Measurements from ENCODE around the gene POSTN.
"Not testable (repeated sequence)": the region's sequence is repeated elsewhere in the genome, so short reads cannot be mapped to it uniquely, and the experiment has no call there.

The POSTN gene

GRCh38 chr13:37596805-37597204, 1.8 kb downstream of the POSTN start:
- DNase-seq = no peak

- DNase-seq = no peak
Measured at GRCh38 chr13:37595162-37595561, 3.4 kb downstream of the POSTN start.

- no peak for DNase-seq
Measured at GRCh38 chr13:37594550-37594949, 4.0 kb downstream of the POSTN start.

GRCh38 chr13:37589381-37589780, 9.2 kb downstream of the POSTN start:
- DNase-seq = not testable (repeated sequence)

- DNase-seq = no peak
Measured at GRCh38 chr13:37587236-37587635, 11.3 kb downstream of the POSTN start.

- no peak for DNase-seq
Measured at GRCh38 chr13:37586164-37586563, 12.4 kb downstream of the POSTN start.

GRCh38 chr13:37585541-37585940, 13.0 kb downstream of the POSTN start:
- no peak for DNase-seq

- no peak for DNase-seq
Measured at GRCh38 chr13:37576601-37577000, 22.0 kb downstream of the POSTN start.

- no peak for DNase-seq
Measured at GRCh38 chr13:37565425-37565824, 33.1 kb downstream of the POSTN start.

- DNase-seq = no peak
Measured at GRCh38 chr13:37561031-37561430, 37.5 kb downstream of the POSTN start.

GRCh38 chr13:37560526-37560925, 38.0 kb downstream of the POSTN start:
- no peak for DNase-seq

GRCh38 chr13:37558766-37559165, 39.8 kb downstream of the POSTN start:
- DNase-seq = not testable (repeated sequence)

- DNase-seq = no peak
Measured at GRCh38 chr13:37546087-37546486, 52.5 kb downstream of the POSTN start.

GRCh38 chr13:37544995-37545394, 53.6 kb downstream of the POSTN start:
- DNase-seq = no peak

GRCh38 chr13:37539976-37540605, 58.5 kb downstream of the POSTN start:
- DNase-seq = no peak

GRCh38 chr13:37539170-37539569, 59.4 kb downstream of the POSTN start:
- DNase-seq = no peak

- no peak for DNase-seq
Measured at GRCh38 chr13:37535501-37535900, 63.1 kb downstream of the POSTN start.

GRCh38 chr13:37534676-37535075, 63.9 kb downstream of the POSTN start:
- no peak for DNase-seq

GRCh38 chr13:37534181-37534580, 64.4 kb downstream of the POSTN start:
- DNase-seq = no peak

- no peak for DNase-seq
Measured at GRCh38 chr13:37531049-37531448, 67.5 kb downstream of the POSTN start.

GRCh38 chr13:37529751-37530385, 68.7 kb downstream of the POSTN start:
- DNase-seq = peak; percentile 61

- no peak for DNase-seq
Measured at GRCh38 chr13:37526710-37527473, 71.7 kb downstream of the POSTN start.

- DNase-seq = no peak
Measured at GRCh38 chr13:37515226-37515625, 83.3 kb downstream of the POSTN start.
